ENCODE measurements around the gene PAX2. TPM values are rescaled to one million over a fixed set of nuclear protein-coding genes. Genes with fewer than 3 reads are reported as not detected.

PAX2 gene
- total RNA-seq, 1 donor from 2014 or later, result 0.23 TPM

DNA sequence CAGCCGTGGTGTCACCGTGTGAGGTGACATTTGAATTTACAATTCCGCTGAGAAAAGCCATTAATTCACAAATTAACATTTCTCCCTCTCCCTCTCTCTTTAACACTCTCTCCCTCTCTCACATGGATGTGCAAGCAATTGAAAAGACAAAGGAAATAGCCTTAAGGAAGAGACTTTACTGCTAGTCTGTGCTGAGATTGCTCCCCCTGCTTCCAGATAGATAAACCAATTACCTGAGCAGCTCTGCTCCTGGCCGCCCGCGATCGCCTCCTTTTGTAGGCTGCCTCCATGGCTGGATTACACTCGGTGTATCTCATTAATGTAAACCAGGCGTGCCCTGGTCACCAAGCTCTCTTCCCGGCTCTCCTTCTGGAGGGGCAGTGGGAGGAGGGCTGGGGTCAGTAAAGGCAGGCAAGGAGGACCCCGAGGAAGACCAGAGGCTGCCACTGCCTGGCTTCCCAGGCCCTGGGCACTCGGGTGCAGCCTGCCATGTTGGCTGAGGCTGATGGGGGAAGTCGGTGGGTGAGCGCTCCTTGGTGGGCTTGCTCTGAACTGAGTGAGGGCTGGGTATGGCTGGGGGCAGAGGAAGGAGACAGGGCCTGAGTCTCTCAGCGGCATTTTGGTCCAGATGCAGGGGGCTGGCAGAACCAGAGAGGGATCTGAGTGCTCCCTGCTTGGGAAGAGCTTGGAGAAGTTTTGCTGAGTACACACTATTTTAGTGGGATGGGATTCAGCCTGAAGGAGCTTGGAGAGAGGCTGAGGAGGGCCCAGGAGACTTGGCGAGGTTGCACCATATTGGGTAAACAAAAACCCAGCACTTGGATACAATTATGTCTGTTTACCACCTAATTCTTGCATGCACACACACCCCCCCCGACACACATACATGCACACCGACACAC is 42.9 kb downstream of the PAX2 start:
- Histone ChIP-seq H3K4me2 (ENCODE audit: low read length) (no peak overlapping the region), H3K79me2 (ENCODE audit: insufficient read depth, low read length) (no peaks in the 10 kb centered on the region), H3K36me3 (ENCODE audit: insufficient read depth, low read length) (no peaks in the 10 kb centered on the region), H2AFZ (ENCODE audit: low read depth, low read length) (no peak overlapping the region), H3K9me3 (ENCODE audit: insufficient read depth, low read depth, low read length) (no peaks in the 10 kb centered on the region), H3K4me3 (ENCODE audit: insufficient read depth, low read depth, low read length) (no peak overlapping the region), H4K20me1 (ENCODE audit: insufficient read depth, low read length) (no peaks in the 10 kb centered on the region), H3K27me3 (ENCODE audit: insufficient read depth, low read length) (peaks cover 42% of the 10 kb centered on the region), H3K27ac (ENCODE audit: low read depth, low read length) (no peak overlapping the region), H3K9ac (ENCODE audit: low read length) (no peak overlapping the region), H3K4me1 (ENCODE audit: insufficient read depth, low read length) (no peaks in the 10 kb centered on the region)
- H3K9me3 Mint-ChIP-seq (ENCODE audit: unreplicated experiment), result no peaks in the 10 kb centered on the region
- peaks cover 83% of the 10 kb centered on the region for H3K27me3 Mint-ChIP-seq (ENCODE audit: low read depth, unreplicated experiment)
- no peak overlapping the region for H3K27ac Mint-ChIP-seq (ENCODE audit: unreplicated experiment)
- DNase-seq (ENCODE audit: low read depth) (no peak), FAIRE-seq (no peak)
- no peaks in the 10 kb centered on the region for H3K4me1 Mint-ChIP-seq (ENCODE audit: low read depth, unreplicated experiment)
- H3K4me3 Mint-ChIP-seq (ENCODE audit: unreplicated experiment), result no peak overlapping the region
- no peak for TF ChIP-seq CTCF (IDR thresholded peaks at IDR 0.05; ENCODE audit: insufficient read depth, low read depth, low read length)
- no peak for TF ChIP-seq EZH2 (IDR thresholded peaks at IDR 0.05; ENCODE audit: insufficient read depth, low read length)
- no peaks in the 10 kb centered on the region for H3K36me3 Mint-ChIP-seq (ENCODE audit: low read depth, unreplicated experiment)

DNA sequence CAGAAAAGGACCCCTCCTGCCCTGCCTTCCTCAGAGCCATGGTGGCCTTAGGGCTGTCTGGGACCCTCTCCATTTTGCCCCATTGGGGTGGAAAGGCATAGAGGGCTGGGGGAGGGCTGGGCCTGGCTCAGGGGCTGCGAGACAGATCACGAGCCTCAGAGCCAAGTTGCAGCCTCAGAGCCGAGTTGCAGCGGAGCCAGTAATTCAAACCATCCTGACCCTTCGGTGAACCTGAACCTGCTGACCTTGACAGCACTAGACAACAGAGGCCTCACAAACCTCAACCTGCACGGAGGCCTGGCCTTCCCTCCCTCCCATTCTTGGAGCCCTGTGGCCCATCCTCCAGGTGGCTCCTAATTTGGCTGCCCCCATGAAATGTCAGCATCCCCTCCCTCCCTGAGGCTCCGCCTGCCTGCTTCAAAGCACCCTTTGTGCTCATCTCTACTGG is 45.4 kb downstream of the PAX2 start:
- H3K9me3 Mint-ChIP-seq (ENCODE audit: unreplicated experiment), result no peaks in the 10 kb centered on the region
- no peak overlapping the region for H3K27ac Mint-ChIP-seq (ENCODE audit: unreplicated experiment)
- H3K4me3 Mint-ChIP-seq (ENCODE audit: unreplicated experiment), result no peak overlapping the region
- H3K79me2 ChIP-seq (ENCODE audit: insufficient read depth, low read length), result no peaks in the 10 kb centered on the region
- H3K4me3 ChIP-seq (ENCODE audit: insufficient read depth, low read depth, low read length), result no peak overlapping the region
- no peaks in the 10 kb centered on the region for H3K4me1 ChIP-seq (ENCODE audit: insufficient read depth, low read length)
- H2AFZ ChIP-seq (ENCODE audit: low read depth, low read length), result no peak overlapping the region
- H3K9ac ChIP-seq (ENCODE audit: low read length), result no peak overlapping the region
- H3K4me2 ChIP-seq (ENCODE audit: low read length), result no peak overlapping the region
- FAIRE-seq (no peak), DNase-seq (ENCODE audit: low read depth) (no peak)
- no peaks in the 10 kb centered on the region for H3K4me1 Mint-ChIP-seq (ENCODE audit: low read depth, unreplicated experiment)
- no peaks in the 10 kb centered on the region for H3K36me3 ChIP-seq (ENCODE audit: insufficient read depth, low read length)
- H3K9me3 ChIP-seq (ENCODE audit: insufficient read depth, low read depth, low read length), result no peaks in the 10 kb centered on the region
- H3K27ac ChIP-seq (ENCODE audit: low read depth, low read length), result no peak overlapping the region
- no peaks in the 10 kb centered on the region for H4K20me1 ChIP-seq (ENCODE audit: insufficient read depth, low read length)
- H3K27me3 Mint-ChIP-seq (ENCODE audit: low read depth, unreplicated experiment), result peaks cover 76% of the 10 kb centered on the region
- TF ChIP-seq EZH2 (IDR thresholded peaks at IDR 0.05; ENCODE audit: insufficient read depth, low read length) (no peak), CTCF (IDR thresholded peaks at IDR 0.05; ENCODE audit: insufficient read depth, low read depth, low read length) (no peak)
- no peaks in the 10 kb centered on the region for H3K36me3 Mint-ChIP-seq (ENCODE audit: low read depth, unreplicated experiment)
- peaks cover 45% of the 10 kb centered on the region for H3K27me3 ChIP-seq (ENCODE audit: insufficient read depth, low read length)

Measured in astrocyte (in vitro differentiated cells and primary cell).